Measurements from ENCODE around the gene ADCY2. TPM values are rescaled to one million over a fixed set of nuclear protein-coding genes. Genes with fewer than 3 reads are reported as not detected.

ADCY2 gene
- total RNA-seq, 2 experiments from 2014 or later: not detected

GRCh38 chr5:7851617-7852289, 455.8 kb downstream of the ADCY2 start:
- H3K4me1 Mint-ChIP-seq: peaks cover 23% of the 10 kb centered on the region
- no peaks in the 10 kb centered on the region for H3K9me3 Mint-ChIP-seq
- peaks cover 33% of the 10 kb centered on the region for H3K27me3 Mint-ChIP-seq
- no peak overlapping the region for H3K4me3 Mint-ChIP-seq
- CTCF ChIA-PET: interaction anchor here (1.4 to 2.3 kb wide), 3 partner anchors 17 to 35 kb away, joined by 3 to 7 read pairs (median 4); partner anchors contain the start of genes FASTKD3 and MTRR
- POLR2A ChIA-PET: interaction anchor here (1.5 kb wide), 1 partner anchor 17 kb away, joined by 4 read pairs; the partner anchor contains the start of genes FASTKD3 and MTRR
- no peak overlapping the region for H3K27ac Mint-ChIP-seq
- peaks cover 2% of the 10 kb centered on the region for H3K36me3 Mint-ChIP-seq (ENCODE audit: low read depth)
- no peak for DNase-seq

- H3K4me1 Mint-ChIP-seq: peaks cover 28% of the 10 kb centered on the region
- H3K9me3 Mint-ChIP-seq: no peaks in the 10 kb centered on the region
- H3K4me3 Mint-ChIP-seq: no peak overlapping the region
- H3K27me3 Mint-ChIP-seq: peaks cover 27% of the 10 kb centered on the region
- DNase-seq: no peak
- H3K27ac Mint-ChIP-seq: no peak overlapping the region
- peaks cover 4% of the 10 kb centered on the region for H3K36me3 Mint-ChIP-seq (ENCODE audit: low read depth)
- CTCF ChIA-PET: interaction anchor here (1.4 kb wide), 1 partner anchor 16 kb away, joined by 4 read pairs; the partner anchor contains the start of genes FASTKD3 and MTRR
- POLR2A ChIA-PET: interaction anchor here (1.5 kb wide), 1 partner anchor 16 kb away, joined by 4 read pairs; the partner anchor contains the start of genes FASTKD3 and MTRR
Measured at GRCh38 chr5:7852542-7852941, 456.6 kb downstream of the ADCY2 start.

GRCh38 chr5:7852988-7853387, 457.1 kb downstream of the ADCY2 start:
- Mint-ChIP-seq H3K4me3 (no peak overlapping the region), H3K9me3 (no peaks in the 10 kb centered on the region), H3K36me3 (ENCODE audit: low read depth) (peaks cover 7% of the 10 kb centered on the region), H3K27me3 (peaks cover 24% of the 10 kb centered on the region), H3K27ac (no peak overlapping the region), H3K4me1 (peaks cover 33% of the 10 kb centered on the region)
- DNase-seq: no peak
- ChIA-PET CTCF (interaction anchor here (1.4 kb wide), 1 partner anchor 16 kb away, joined by 4 read pairs; the partner anchor contains the start of genes FASTKD3 and MTRR), POLR2A (interaction anchor here (1.5 kb wide), 1 partner anchor 16 kb away, joined by 4 read pairs; the partner anchor contains the start of genes FASTKD3 and MTRR)

GRCh38 chr5:7855611-7856010, 459.7 kb downstream of the ADCY2 start:
- H3K9me3 Mint-ChIP-seq: no peaks in the 10 kb centered on the region
- peaks cover 26% of the 10 kb centered on the region for H3K36me3 Mint-ChIP-seq (ENCODE audit: low read depth)
- H3K27ac Mint-ChIP-seq: no peak overlapping the region
- ChIA-PET CTCF (interaction anchor here (1.0 to 6.4 kb wide), 6 partner anchors 8 to 39 kb away, joined by 3 to 62 read pairs (median 18); partner anchors contain the start of genes FASTKD3 and MTRR), POLR2A (interaction anchor here (6.0 kb wide), 1 partner anchor 13 kb away, joined by 99 read pairs; the partner anchor contains the start of genes FASTKD3 and MTRR)
- no peak for DNase-seq
- H3K4me3 Mint-ChIP-seq: no peak overlapping the region
- H3K27me3 Mint-ChIP-seq: peaks cover 6% of the 10 kb centered on the region
- peaks cover 48% of the 10 kb centered on the region for H3K4me1 Mint-ChIP-seq

GRCh38 chr5:7856855-7857254, 460.9 kb downstream of the ADCY2 start:
- H3K4me3 Mint-ChIP-seq: no peak overlapping the region
- ChIA-PET CTCF (interaction anchor here (1.0 to 6.4 kb wide), 9 partner anchors 9 to 110 kb away, joined by 3 to 62 read pairs (median 6); partner anchors contain the start of genes FASTKD3 and MTRR), POLR2A (interaction anchor here (2.0 to 6.0 kb wide), 3 partner anchors 12 to 1028 kb away, joined by 9 to 99 read pairs (median 38); partner anchors contain the start of genes FASTKD3 and MTRR)
- H3K27ac Mint-ChIP-seq: no peak overlapping the region
- peaks cover 2% of the 10 kb centered on the region for H3K27me3 Mint-ChIP-seq
- DNase-seq: peak; percentile 58
- peaks cover 40% of the 10 kb centered on the region for H3K4me1 Mint-ChIP-seq
- peaks cover 34% of the 10 kb centered on the region for H3K36me3 Mint-ChIP-seq (ENCODE audit: low read depth)
- H3K9me3 Mint-ChIP-seq: no peaks in the 10 kb centered on the region

GRCh38 chr5:7857361-7857760, 461.4 kb downstream of the ADCY2 start:
- peaks cover 35% of the 10 kb centered on the region for H3K4me1 Mint-ChIP-seq
- peak overlapping the region; percentile 82 for H3K27ac Mint-ChIP-seq
- POLR2A ChIA-PET: interaction anchor here (2.0 to 6.0 kb wide), 3 partner anchors 11 to 1028 kb away, joined by 9 to 99 read pairs (median 38); partner anchors contain the start of genes FASTKD3 and MTRR
- no peaks in the 10 kb centered on the region for H3K9me3 Mint-ChIP-seq
- CTCF ChIA-PET: interaction anchor here (0.9 to 6.4 kb wide), 12 partner anchors 9 to 1037 kb away, joined by 3 to 62 read pairs (median 6); partner anchors contain the start of genes FASTKD3 and MTRR
- peaks cover 36% of the 10 kb centered on the region for H3K36me3 Mint-ChIP-seq (ENCODE audit: low read depth)
- H3K4me3 Mint-ChIP-seq: peak overlapping the region; percentile 0
- H3K27me3 Mint-ChIP-seq: peaks cover 2% of the 10 kb centered on the region
- DNase-seq: no peak

- H3K4me1 Mint-ChIP-seq: peaks cover 33% of the 10 kb centered on the region
- peak overlapping the region; percentile 0 for H3K4me3 Mint-ChIP-seq
- no peaks in the 10 kb centered on the region for H3K9me3 Mint-ChIP-seq
- ChIA-PET POLR2A (interaction anchor here (0.7 to 6.0 kb wide), 6 partner anchors 11 to 1225 kb away, joined by 3 to 99 read pairs (median 8); partner anchors contain the start of genes FASTKD3, MTRR, NSUN2 and SRD5A1), CTCF (interaction anchor here (0.9 to 6.4 kb wide), 13 partner anchors 10 to 1037 kb away, joined by 3 to 62 read pairs (median 6); partner anchors contain the start of genes FASTKD3 and MTRR)
- peaks cover 41% of the 10 kb centered on the region for H3K36me3 Mint-ChIP-seq (ENCODE audit: low read depth)
- H3K27me3 Mint-ChIP-seq: peaks cover 2% of the 10 kb centered on the region
- DNase-seq: peak; percentile 51
- peak overlapping the region; percentile 82 for H3K27ac Mint-ChIP-seq
Measured at GRCh38 chr5:7857926-7858632, 462.1 kb downstream of the ADCY2 start.

GRCh38 chr5:7866196-7866595, 470.3 kb downstream of the ADCY2 start:
- H3K4me1 Mint-ChIP-seq: peaks cover 50% of the 10 kb centered on the region
- H3K36me3 Mint-ChIP-seq (ENCODE audit: low read depth): peaks cover 52% of the 10 kb centered on the region
- no peak overlapping the region for H3K27ac Mint-ChIP-seq
- H3K4me3 Mint-ChIP-seq: no peak overlapping the region
- ChIA-PET CTCF (interaction anchor here (5.3 kb wide), 1 partner anchor 8 kb away, joined by 62 read pairs; no protein-coding TSS in a partner anchor), POLR2A (interaction anchor here (4.4 kb wide), 1 partner anchor 8 kb away, joined by 99 read pairs; no protein-coding TSS in a partner anchor)
- H3K27me3 Mint-ChIP-seq: no peaks in the 10 kb centered on the region
- DNase-seq: no peak
- H3K9me3 Mint-ChIP-seq: no peaks in the 10 kb centered on the region

GRCh38 chr5:7867260-7867659, 471.3 kb downstream of the ADCY2 start:
- H3K4me1 Mint-ChIP-seq: peaks cover 61% of the 10 kb centered on the region
- DNase-seq: no peak
- H3K9me3 Mint-ChIP-seq: no peaks in the 10 kb centered on the region
- ChIA-PET POLR2A (interaction anchor here (2.6 to 4.4 kb wide), 2 partner anchors 9 to 11 kb away, joined by 16 to 99 read pairs; no protein-coding TSS in a partner anchor), CTCF (interaction anchor here (5.3 kb wide), 1 partner anchor 9 kb away, joined by 62 read pairs; no protein-coding TSS in a partner anchor)
- no peak overlapping the region for H3K4me3 Mint-ChIP-seq
- H3K27ac Mint-ChIP-seq: no peak overlapping the region
- H3K27me3 Mint-ChIP-seq: no peaks in the 10 kb centered on the region
- H3K36me3 Mint-ChIP-seq (ENCODE audit: low read depth): peaks cover 54% of the 10 kb centered on the region

GRCh38 chr5:7868427-7868772, 472.5 kb downstream of the ADCY2 start:
- peaks cover 71% of the 10 kb centered on the region for H3K4me1 Mint-ChIP-seq
- H3K4me3 Mint-ChIP-seq: peak overlapping the region; percentile 99
- no peaks in the 10 kb centered on the region for H3K27me3 Mint-ChIP-seq
- DNase-seq: no peak
- peak overlapping the region; percentile 80 for H3K27ac Mint-ChIP-seq
- ChIA-PET CTCF (interaction anchor here (0.8 to 5.3 kb wide), 7 partner anchors 10 to 28 kb away, joined by 3 to 62 read pairs (median 4); no protein-coding TSS in a partner anchor), POLR2A (interaction anchor here (0.8 to 4.4 kb wide), 7 partner anchors 10 to 1411 kb away, joined by 3 to 99 read pairs (median 4); no protein-coding TSS in a partner anchor)
- H3K9me3 Mint-ChIP-seq: no peaks in the 10 kb centered on the region
- H3K36me3 Mint-ChIP-seq (ENCODE audit: low read depth): peaks cover 53% of the 10 kb centered on the region

- POLR2A ChIA-PET: interaction anchor here (0.8 to 4.4 kb wide), 9 partner anchors 10 to 1412 kb away, joined by 3 to 99 read pairs (median 4); partner anchors contain the start of gene CFAP90
- CTCF ChIA-PET: interaction anchor here (0.8 to 5.3 kb wide), 7 partner anchors 10 to 28 kb away, joined by 3 to 62 read pairs (median 4); no protein-coding TSS in a partner anchor
Measured at GRCh38 chr5:7868773-7869473, 473.0 kb downstream of the ADCY2 start, which contains the start of the genes FASTKD3 and MTRR. FASTKD3 (minus strand) TSS chr5:7869031; CDS start chr5:7868083, 948 bp downstream. MTRR (plus strand) TSS chr5:7869148; CDS start chr5:7870795, 1,647 bp downstream.

More at GRCh38 chr5:7868773-7869473, 473.0 kb downstream of the ADCY2 start, which contains the start of the genes FASTKD3 and MTRR:
- Mint-ChIP-seq H3K4me3 (peak within 1 kb of the TSS; percentile 99), H3K27ac (peak within 1 kb of the TSS; percentile 83), H3K4me1 (peaks cover 76% of the 10 kb centered on the region), H3K9me3 (no peaks in the 10 kb centered on the region), H3K27me3 (no peaks in the 10 kb centered on the region), H3K36me3 (ENCODE audit: low read depth) (peaks cover 58% of the 10 kb centered on the region)
- DNase-seq: peak; percentile 93

All from activated CD4-positive, alpha-beta memory T cell treated with anti-CD3 and anti-CD28 coated beads, Interleukin-2, amount 10 ng/mL, durations not matched to agents 7 days and 5 days (primary cell).